GM21786 (cell line): ENCODE data around the gene UFD1.

Source experiments
- ATAC-seq: cut with Tn5 transposase; IDR thresholded peaks from one replicate; pipeline ENCODE4 v1.9.1; 2021; ENCODE audit not compliant: unreplicated experiment

The UFD1 gene

DNA sequence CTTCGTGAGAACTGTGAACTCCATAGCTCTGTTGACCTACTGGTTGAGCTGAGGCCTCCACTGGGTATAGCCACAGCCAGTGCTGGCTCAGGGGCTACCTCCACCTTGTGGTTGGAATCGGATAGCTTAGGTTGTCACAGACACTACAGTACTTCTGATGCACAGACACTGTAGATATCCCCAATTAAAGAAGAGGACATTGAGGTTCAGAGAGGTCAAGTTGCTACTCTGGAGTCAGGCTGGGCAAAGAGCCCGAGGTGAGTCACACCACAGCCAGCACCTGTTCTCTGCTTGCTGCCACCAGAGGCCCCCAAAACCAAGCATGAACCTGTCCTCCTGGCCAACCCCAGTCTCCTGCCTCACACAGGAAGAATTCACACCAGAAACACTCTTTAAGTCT is 5.4 kb downstream of the UFD1 start:
- no peak for ATAC-seq

GRCh38 chr22:19472233-19472632 is 6.8 kb downstream of the UFD1 start:
- no peak for ATAC-seq

DNA sequence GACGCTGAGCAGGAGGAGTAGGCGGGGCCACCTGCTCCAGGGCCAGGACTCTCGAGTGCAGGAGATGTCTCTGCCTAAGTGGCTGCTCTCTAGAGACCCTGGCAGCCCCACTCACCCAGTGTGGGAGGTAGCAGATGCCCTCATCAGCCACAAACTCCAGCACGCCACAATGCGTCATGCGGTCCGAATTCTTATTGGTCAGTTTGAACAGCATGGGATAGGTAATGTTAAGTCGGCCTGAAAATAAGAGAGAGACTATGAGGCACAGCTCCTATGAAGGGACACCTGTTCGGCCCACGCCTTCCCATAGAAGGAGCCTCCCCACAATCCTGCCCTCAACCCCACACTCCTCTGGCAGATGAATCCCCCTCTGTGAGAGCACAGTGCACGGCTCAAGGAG is 7.4 kb downstream of the UFD1 start:
- no peak for ATAC-seq

GRCh38 chr22:19470010-19470409 is 9.0 kb downstream of the UFD1 start:
- no peak for ATAC-seq

- no peak for ATAC-seq
Measured at GRCh38 chr22:19469421-19469820, 9.6 kb downstream of the UFD1 start.

- ATAC-seq = no peak
Measured at GRCh38 chr22:19467912-19468311, 11.1 kb downstream of the UFD1 start.

DNA sequence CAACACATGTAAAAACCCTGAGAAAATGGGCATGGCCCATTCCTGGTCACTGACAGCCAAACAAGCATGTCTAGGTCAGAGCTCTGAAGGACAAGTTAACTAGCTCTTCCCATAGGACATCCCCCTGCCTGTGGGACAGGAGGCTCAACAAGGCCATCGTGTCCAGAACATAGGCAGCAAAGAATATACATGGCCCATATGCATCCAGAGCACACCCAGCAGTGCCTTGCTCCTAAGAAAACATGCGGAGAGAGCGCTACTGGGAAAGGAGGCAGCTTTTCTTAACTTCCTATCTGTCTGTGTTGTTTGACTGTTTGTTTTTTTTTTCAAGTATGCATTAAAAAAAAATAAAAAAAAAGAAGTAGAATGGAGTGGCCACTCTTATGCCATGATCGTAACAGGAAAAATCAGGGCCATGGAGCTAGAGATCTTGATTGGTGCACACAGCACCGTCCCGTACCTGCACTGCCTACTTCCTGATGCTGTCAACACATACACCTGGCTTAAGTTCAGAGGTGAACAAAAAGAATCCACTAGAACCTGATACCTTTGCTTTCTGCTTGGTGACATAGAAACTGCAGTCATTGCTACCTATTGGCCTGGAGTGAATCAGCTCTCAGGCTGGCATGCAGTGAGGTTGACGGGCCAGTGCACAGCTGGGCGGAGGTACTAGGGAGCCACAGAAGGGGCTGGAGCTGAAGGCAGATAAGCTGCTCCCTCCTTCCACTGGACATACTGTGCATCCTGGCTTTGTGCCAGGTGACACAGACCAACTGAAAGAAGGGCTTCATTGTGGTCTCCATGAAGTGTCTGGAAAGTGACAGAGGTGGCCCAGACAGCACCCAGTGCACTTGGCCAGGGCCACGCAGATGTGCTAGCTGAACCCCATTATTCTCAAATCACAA is 11.9 kb downstream of the UFD1 start:
- no peak for ATAC-seq

DNA sequence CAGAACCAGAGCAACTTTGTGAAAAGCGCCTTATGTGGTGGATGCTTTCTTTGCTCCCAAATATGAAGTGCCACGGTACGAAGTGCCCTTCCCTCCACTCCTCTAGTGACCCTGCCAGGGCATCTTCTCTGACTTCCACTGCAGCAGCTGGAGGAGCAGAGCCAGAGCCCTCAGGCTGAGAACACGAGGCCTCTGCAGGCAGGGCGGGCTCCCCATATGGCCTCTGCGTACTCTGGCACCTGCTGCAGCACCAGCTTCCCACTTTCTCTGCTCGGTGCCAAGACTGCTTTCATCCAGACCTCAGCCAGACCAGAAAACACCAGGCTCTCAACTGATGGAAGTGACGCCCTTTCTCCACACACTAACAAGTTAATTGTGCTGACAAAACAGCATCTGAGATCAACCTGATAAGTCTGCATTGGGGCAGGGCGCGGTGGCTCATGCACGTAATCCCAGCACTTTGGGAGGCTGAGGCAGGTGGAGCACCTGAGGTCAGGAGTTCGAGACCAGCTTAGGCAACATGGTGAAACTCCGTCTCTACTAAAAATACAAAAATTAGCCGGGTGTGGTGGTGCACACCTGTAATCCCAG is 12.8 kb downstream of the UFD1 start:
- no peak for ATAC-seq

DNA sequence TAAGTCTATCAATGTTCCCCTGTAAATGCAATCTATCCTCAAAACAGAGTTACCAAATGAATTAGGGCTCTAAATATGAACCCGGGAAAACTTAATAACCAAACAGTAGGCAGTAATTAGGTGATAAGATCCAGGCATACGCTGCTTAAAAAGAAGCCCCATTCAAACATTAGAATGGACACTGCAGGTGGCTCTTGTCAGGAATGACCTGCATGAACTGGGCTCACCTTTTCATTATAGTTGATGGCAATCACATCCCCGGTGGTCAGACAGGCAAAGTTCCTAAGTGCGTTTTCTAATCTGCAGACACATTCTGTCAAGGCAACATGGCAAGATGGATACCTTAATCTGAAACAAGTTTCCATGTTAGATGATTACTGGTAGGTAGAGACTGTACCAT is 14.0 kb downstream of the UFD1 start:
- no peak for ATAC-seq

DNA sequence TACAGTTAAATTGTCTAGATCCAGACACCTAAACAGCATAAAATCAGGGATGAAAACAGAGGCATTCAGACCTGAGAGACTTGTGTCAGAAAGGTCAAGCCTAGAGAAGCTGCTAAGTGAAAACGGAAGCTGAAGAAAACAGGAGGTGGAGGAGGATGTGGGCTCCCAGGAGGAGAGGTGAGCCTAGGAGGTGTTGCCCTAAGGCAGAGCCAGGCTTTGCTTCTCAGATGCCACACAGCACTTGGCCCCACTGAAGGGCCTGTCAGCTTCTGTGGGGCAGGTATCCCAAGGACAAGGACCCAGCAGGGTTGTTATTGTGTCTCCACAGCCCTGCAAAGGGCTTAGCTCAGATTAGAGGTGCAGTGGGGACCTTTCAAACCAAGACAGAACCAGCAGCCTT is 14.4 kb downstream of the UFD1 start:
- ATAC-seq = no peak

DNA sequence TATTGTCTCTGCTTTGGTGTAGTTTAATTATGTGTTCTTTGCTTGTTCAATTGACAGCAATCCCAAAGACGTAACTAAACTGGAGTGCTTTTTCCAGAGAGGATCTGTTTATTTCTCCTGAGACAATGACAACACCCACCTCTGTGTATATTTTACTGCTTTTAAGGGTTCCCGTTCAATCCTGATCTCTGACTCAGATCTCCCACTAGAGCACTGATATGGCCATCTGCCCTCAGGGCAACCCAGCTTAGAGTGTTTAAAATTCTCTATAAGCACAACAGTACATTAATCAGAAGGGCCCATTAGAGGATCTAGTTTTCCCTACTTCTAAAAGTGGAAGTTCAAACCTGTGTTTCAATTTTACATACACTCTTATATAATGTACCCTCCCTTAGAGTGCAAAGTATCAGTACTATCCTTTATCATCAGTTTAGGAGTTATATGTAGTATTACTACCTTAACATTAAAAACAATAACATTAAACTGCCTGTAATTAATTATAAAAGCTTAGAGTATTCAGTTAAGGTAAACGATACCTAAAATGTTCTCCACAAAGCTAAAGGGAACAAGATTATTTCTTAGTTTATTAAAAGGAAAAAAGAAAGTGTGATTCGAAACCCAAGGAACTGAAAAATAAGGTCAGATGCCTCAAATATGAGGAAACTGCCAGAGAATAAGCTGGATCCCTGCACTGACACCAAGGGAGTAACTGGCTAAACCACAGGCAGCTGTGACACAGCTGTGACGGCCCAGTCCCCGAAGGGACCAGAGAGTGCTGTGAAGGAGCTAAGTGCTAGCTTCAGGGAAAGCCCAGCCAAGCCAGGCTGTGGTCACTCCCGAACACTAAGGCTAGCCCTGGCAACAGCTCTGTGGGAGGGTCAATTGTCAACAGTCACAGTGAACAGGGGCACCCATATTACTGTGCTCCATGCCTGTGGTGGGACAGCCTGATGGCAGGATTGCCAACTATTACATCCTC is 15.2 kb downstream of the UFD1 start:
- no peak for ATAC-seq

DNA sequence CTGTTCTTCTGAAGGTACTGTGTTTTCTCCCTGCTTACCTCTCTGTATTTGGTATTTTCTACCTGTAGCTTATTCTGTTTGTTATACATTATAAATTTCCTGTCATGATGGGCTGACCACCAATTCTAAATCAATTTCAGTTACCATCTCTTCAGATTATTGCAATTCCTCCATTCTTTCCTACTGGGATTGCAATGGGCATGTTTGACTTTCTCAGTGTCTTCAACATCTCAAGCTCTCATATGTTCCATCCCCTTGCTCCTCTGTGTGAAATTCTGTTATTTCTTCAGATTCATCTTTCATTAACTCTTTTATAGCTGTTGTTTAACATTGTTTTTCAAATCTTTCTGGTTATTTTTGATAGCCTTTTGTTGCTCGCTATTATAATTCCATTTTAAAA is 16.0 kb downstream of the UFD1 start:
- no peak for ATAC-seq

DNA sequence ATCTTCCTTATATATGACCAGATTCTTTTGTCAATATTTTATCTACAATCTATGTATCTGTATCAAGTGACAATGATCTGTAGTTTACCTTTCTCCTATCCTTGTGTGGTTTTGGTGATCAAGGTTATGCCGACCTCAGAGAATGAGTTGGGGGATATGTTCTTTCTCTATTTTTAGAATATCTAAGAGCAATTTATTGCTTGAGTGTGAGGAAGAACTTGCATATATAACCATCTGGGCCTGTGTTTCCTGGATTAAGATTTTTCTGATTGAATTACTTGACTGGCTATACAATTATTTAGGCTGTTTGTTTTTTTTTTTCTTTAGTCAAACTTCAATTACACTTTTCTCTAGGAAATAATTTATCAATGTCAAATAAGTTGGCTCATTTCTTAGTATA is 17.5 kb downstream of the UFD1 start:
- ATAC-seq = no peak

- no peak for ATAC-seq
Measured at GRCh38 chr22:19460036-19460435, 19.0 kb downstream of the UFD1 start.

GRCh38 chr22:19457828-19458428 is 21.1 kb downstream of the UFD1 start:
- ATAC-seq = no peak

DNA sequence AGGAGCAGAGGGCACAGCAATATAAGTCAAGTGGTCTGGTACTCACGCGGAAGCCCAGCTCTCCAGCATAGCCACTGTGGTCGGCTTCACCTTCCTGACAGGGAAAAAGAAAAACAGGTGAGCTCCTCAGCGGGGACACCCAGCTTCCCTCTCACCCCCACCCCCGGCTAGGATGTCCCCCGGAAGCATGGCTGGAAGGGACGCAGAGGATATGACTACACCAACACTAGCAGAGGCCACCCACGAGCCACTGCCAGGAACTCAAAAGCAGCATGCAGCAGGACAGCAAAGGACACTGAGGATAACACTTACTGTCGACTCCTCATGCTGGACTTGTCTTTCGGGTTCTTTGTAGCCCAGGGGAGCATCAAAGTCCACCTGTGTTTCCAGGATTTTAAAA is 22.5 kb downstream of the UFD1 start:
- no peak for ATAC-seq

DNA sequence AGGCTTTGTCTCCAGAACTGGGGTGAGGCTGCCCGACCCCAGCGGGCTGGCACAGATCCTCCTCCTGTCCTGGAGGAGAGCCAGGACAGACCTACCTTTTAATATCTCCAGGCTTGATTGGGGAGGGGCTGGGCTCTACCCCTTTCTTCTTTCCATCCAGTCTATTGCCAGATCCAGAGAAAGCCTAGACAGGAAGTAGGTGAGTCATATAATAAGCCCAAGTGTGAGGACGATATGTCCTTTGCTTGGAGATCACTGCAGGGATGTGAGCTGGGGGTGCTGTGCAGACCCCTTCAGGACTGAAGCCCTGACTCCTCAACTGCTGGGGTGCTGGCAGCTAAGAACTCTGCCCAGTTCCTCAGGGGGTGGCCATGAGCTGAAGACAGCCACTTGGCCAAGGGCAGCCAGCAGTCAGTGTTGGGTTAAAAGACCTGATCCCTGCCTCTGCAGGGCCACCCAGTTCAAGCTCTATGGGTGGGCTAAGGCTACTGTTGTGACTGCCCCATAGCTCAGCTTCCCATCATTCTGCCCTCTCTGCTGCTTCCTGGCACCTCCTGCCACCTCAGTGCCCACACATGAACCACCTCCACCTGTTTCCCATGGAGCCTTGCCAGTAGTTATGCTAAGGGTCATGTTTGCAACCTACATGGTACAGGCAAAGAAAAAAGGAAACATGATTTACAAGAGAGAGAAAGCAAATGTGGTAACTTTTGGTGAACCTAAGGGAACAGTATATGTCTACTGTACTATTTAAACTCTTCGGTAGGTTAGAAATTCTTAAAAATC is 23.2 kb downstream of the UFD1 start:
- ATAC-seq = no peak

DNA sequence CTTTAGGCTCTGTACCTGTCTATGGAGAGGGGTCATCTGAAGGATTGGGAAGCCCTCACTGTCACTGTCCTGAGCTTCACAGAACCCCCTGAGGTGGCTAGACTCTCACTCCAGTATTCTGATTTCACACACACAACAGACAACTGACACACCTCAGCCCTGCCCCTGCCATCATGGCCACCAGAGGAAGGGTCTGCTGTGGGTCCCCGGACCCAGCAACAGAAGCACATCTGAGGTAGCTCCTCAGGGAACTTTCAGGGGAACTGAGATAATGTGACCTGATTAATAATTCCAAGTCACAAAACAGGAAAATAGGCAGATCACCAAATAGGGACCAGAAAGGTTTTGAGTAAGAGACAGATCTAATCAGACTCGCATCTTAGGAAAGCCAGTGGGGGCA is 24.0 kb downstream of the UFD1 start:
- no peak for ATAC-seq

DNA sequence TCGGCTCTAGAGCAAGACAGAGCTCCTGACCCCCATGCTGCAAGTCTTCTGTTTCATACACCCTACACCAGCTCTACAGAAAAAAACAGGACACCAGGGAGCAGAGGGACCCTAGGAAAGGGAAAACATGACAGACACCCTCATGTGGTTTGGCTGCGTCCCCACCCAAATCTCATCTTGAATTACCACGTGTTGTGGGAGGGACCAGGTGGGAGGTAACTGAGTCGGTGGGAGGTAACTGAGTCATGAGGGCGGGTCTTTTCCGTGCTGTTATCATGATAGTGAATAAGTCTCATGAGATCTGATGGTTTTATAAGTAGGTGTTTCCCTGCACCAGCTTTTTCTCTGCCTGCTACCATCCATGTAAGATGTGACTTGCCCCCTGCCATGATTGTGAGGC is 24.8 kb downstream of the UFD1 start:
- ATAC-seq = no peak

DNA sequence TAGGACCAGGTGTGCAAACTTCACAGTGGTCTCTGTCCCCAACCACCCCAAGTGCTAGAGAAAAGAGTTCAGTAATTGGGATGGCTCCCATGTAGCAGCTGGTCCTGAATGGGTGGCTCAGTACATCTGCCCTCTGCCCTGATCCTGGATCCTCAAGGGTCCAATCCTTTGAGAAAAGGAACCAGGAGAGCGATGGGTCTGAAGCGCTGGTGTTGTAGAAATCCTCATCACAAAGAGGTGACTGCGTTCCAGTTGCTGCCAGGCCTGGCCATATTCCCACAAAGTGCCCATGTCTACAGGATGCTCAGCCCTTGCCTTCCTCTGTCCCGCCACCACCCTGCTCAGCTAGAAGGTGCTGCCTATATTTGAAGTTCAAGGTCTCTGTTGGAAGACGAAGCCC is 25.3 kb downstream of the UFD1 start:
- ATAC-seq = no peak
